Suprapubic skin (tissue), 3 donors: Measurements from ENCODE around the gene NCKAP5.

Source experiments
- CTCF ChIP-seq, 2 donors: fragments of 200-600 bp in 1 of 2; fragments of 450-650 bp in 1 of 2; sonication (generic) in 1 of 2; IDR thresholded peaks; one replicate each; pipeline ENCODE4 v1.5.1; 2016 to 2019; ENCODE audit warnings: antibody characterized with exemption in 2 of 2, mild to moderate bottlenecking in 1 of 2, moderate library complexity in 1 of 2
- EP300 ChIP-seq: sonication (generic); formaldehyde crosslinking; IDR thresholded peaks from one replicate; pipeline ENCODE4 v1.6.1; 2017; ENCODE audit warnings: antibody characterized with exemption
- POLR2A ChIP-seq, 2 donors: fragments of 450-650 bp; IDR thresholded peaks; one replicate each; pipeline ENCODE4 v1.6.1; 2017; ENCODE audit warnings: antibody characterized with exemption in 2 of 2, mild to moderate bottlenecking in 2 of 2, moderate library complexity in 2 of 2

DNA sequence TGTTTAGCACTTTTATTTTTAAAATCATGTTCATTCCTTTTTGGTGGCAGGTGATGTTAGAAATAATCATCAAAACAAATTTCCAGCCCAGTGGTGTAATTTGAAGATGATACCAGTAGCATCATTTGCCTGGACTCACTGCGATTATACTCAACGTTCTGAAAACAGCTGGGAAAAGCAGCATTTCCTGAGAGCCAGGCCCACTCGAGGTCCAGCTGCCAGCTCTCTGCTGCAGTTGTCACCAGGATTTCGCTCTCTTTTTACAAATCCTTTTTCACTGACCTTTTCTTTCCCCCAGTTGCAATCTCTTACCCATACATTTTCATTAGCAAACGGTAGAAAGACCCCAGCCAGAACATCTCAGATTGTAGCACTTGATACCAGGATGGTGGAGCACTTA is 787.6 kb downstream of the NCKAP5 start:
- TF ChIP-seq CTCF (IDR thresholded peaks at IDR 0.05) (no peak), EP300 (no peak), POLR2A (IDR thresholded peaks at IDR 0.05) (no peak)
